CD4-positive, alpha-beta T cell (primary cell): Measurements from ENCODE around the gene INPP5D. TPM values are rescaled to one million over a fixed set of nuclear protein-coding genes. Genes with fewer than 3 reads are reported as not detected.
A peak's percentile ranks its signal among the peaks of the same experiment; 100 is the strongest.

ENCODE experiments used
- ATAC-seq: fragments of 200-7000 bp; cut with Tn5 transposase; one replicate; pipeline ENCODE4 v1.10.0; 2022; ENCODE audit warnings: mild to moderate bottlenecking; ENCODE audit not compliant: poor library complexity
- CTCF ChIA-PET: fragments of 350-600 bp; sonication (Branson Sonifier 250); formaldehyde crosslinking; loops from one replicate; lab custom pipeline; 2021; ENCODE audit warnings: antibody characterized with exemption, inconsistent platforms; lab: Charles Lee
- POLR2A ChIA-PET: fragments of 350-600 bp; sonication (Branson Sonifier 250); formaldehyde crosslinking; loops from one replicate; lab custom pipeline; 2021; ENCODE audit warnings: antibody characterized with exemption, inconsistent platforms; lab: Charles Lee
- DNase-seq, 14 experiments: peaks; one replicate each; pipeline ENCODE4 v3.0.0-alpha.2; 2013 to 2020; ENCODE audit warnings: mixed read lengths in 2 of 14
- H3K27ac ChIP-seq, 2 donors: one replicate each; pipeline versions ENCODE4 v1.5.1 to v1.7.0; 2013; ENCODE audit warnings: low read length in 2 of 2, low read depth in 1 of 2, mild to moderate bottlenecking in 1 of 2
- H3K27me3 ChIP-seq, 2 experiments: 1 replicate in 1 of 2; 2 replicates in 1 of 2; pipeline versions ENCODE4 v1.6.1 to v1.7.0; 2013; ENCODE audit warnings: low read length in 2 of 2, control low read depth in 1 of 2, mild to moderate bottlenecking in 1 of 2, moderate library complexity in 1 of 2; ENCODE audit not compliant: insufficient read depth in 2 of 2, control insufficient read depth in 1 of 2
- H3K36me3 ChIP-seq: one replicate; pipeline ENCODE4 v1.6.1; 2013; ENCODE audit warnings: low read length, control low read depth; ENCODE audit not compliant: insufficient read depth
- H3K4me1 ChIP-seq: one replicate; pipeline ENCODE4 v1.6.1; 2013; ENCODE audit warnings: low read length, control low read depth; ENCODE audit not compliant: insufficient read depth
- H3K4me3 ChIP-seq: one replicate; pipeline ENCODE4 v1.5.1; 2013; ENCODE audit warnings: mild to moderate bottlenecking, low read length, moderate library complexity
- H3K9me3 ChIP-seq, 2 experiments: 1 replicate in 1 of 2; 2 replicates in 1 of 2; pipeline versions ENCODE4 v1.6.1 to v1.7.0; 2013; ENCODE audit warnings: low read length in 2 of 2, mild to moderate bottlenecking in 2 of 2, control low read depth in 1 of 2, moderate library complexity in 1 of 2; ENCODE audit not compliant: control insufficient read depth in 1 of 2, insufficient read depth in 1 of 2
- H3K27ac Mint-ChIP-seq: one replicate; pipeline ENCODE4 v1.8.0; 2020; ENCODE audit warnings: mixed read lengths
- H3K27me3 Mint-ChIP-seq: one replicate; pipeline ENCODE4 v1.8.0; 2021; ENCODE audit warnings: mixed read lengths
- H3K36me3 Mint-ChIP-seq: one replicate; pipeline ENCODE4 v1.8.0; 2021; ENCODE audit warnings: low read depth, mixed read lengths
- H3K4me1 Mint-ChIP-seq: one replicate; pipeline ENCODE4 v1.8.0; 2021; ENCODE audit warnings: low read depth, mixed read lengths
- H3K4me3 Mint-ChIP-seq: one replicate; pipeline ENCODE4 v1.8.0; 2020; ENCODE audit warnings: mild to moderate bottlenecking, mixed read lengths
- H3K9me3 Mint-ChIP-seq: one replicate; pipeline ENCODE4 v1.8.0; 2020; ENCODE audit warnings: mixed read lengths
- CTCF ChIP-seq: fragments of 200-600 bp; IDR thresholded peaks from one replicate; pipeline ENCODE4 v1.8.0; 2022; ENCODE audit warnings: antibody characterized with exemption, mild to moderate bottlenecking
- intact Hi-C, 2 experiments: fragments of 100-400 bp; cut with DNase I in 1 of 2; cut with micrococcal nuclease in 1 of 2; formaldehyde crosslinking; loops; one replicate each; pipeline versions ENCODE4 v1.15.1 to v1.9.0; 2023 to 2025; cut with DNase I, micrococcal nuclease
- total RNA-seq, 174 experiments: library from RNA in 2 of 174; stranded (reverse) in 2 of 174; gene quantifications; one replicate each; pipeline ENCODE4 v1.2.3 and lab custom pipeline; 2021 to 2026

INPP5D gene
- total RNA-seq, 2 experiments from 2014 or later, result 141 to 154 TPM

GRCh38 chr2:233058717-233059546 is 1.2 kb upstream of the INPP5D start:
- H3K27me3 ChIP-seq, result no peaks in the 10 kb centered on the region
- TF ChIP-seq CTCF, result no peak
- H3K27ac Mint-ChIP-seq, result peak overlapping the region; percentile 95
- ATAC-seq (no peak), DNase-seq (no peak)
- peaks cover 39% of the 10 kb centered on the region for H3K36me3 Mint-ChIP-seq
- intact Hi-C loops, result loop anchor here in 1 of 2 experiments (10.0 kb wide), 1 partner anchor 204 kb away; no protein-coding TSS in a partner anchor
- ChIA-PET POLR2A (interaction anchor here (6.8 kb wide), 1 partner anchor 21 kb away, joined by 190 read pairs; no protein-coding TSS in a partner anchor), CTCF (interaction anchor here (1.1 to 1.9 kb wide), 3 partner anchors 11 to 192 kb away, joined by 3 to 10 read pairs (median 4); partner anchors contain the start of gene ATG16L1)
- H3K9me3 ChIP-seq, result no peaks in the 10 kb centered on the region
- peak overlapping the region in 1 of 2 donors; percentile 81 for H3K27ac ChIP-seq
- peaks cover 9% of the 10 kb centered on the region for H3K36me3 ChIP-seq
- peak overlapping the region; percentile 97 for H3K4me3 ChIP-seq
- H3K27me3 Mint-ChIP-seq, result no peaks in the 10 kb centered on the region
- H3K4me1 Mint-ChIP-seq, result peaks cover 39% of the 10 kb centered on the region
- H3K4me3 Mint-ChIP-seq, result peak overlapping the region; percentile 90
- H3K4me1 ChIP-seq, result peaks cover 52% of the 10 kb centered on the region
- H3K9me3 Mint-ChIP-seq, result no peaks in the 10 kb centered on the region

- Mint-ChIP-seq H3K27ac (peak overlapping the region; percentile 95), H3K36me3 (peaks cover 42% of the 10 kb centered on the region), H3K27me3 (no peaks in the 10 kb centered on the region), H3K4me1 (peaks cover 39% of the 10 kb centered on the region), H3K4me3 (peak overlapping the region; percentile 90), H3K9me3 (no peaks in the 10 kb centered on the region)
- Histone ChIP-seq H3K36me3 (peaks cover 15% of the 10 kb centered on the region), H3K4me1 (peaks cover 52% of the 10 kb centered on the region), H3K27me3 (no peaks in the 10 kb centered on the region), H3K9me3 (no peaks in the 10 kb centered on the region), H3K27ac (peak overlapping the region; percentile 81 to 91), H3K4me3 (peak overlapping the region; percentile 97)
- TF ChIP-seq CTCF, result no peak
- ChIA-PET CTCF (interaction anchor here (0.6 to 3.6 kb wide), 8 partner anchors 10 to 192 kb away, joined by 3 to 37 read pairs (median 6); partner anchors contain the start of gene ATG16L1), POLR2A (interaction anchor here (1.4 to 6.8 kb wide), 4 partner anchors 10 to 209 kb away, joined by 6 to 190 read pairs (median 20); no protein-coding TSS in a partner anchor)
- intact Hi-C loops, result loop anchor here in 1 of 2 experiments (10.0 kb wide), 1 partner anchor 205 kb away; no protein-coding TSS in a partner anchor
- DNase-seq (peak in 1 of 14 experiments; percentile 43), ATAC-seq (no peak)
These were observed 670 bp upstream of the INPP5D start for GRCh38 chr2:233059547-233059796.

- Mint-ChIP-seq H3K27ac (peak overlapping the region; percentile 95), H3K9me3 (no peaks in the 10 kb centered on the region), H3K4me1 (peaks cover 47% of the 10 kb centered on the region), H3K36me3 (peaks cover 53% of the 10 kb centered on the region), H3K4me3 (peak overlapping the region; percentile 90), H3K27me3 (no peaks in the 10 kb centered on the region)
- Histone ChIP-seq H3K4me1 (peaks cover 59% of the 10 kb centered on the region), H3K27ac (peak overlapping the region; percentile 81 to 91), H3K4me3 (peak overlapping the region; percentile 97), H3K27me3 (no peaks in the 10 kb centered on the region), H3K36me3 (peaks cover 21% of the 10 kb centered on the region), H3K9me3 (no peaks in the 10 kb centered on the region)
- ChIA-PET CTCF (interaction anchor here (0.7 to 3.6 kb wide), 14 partner anchors 9 to 191 kb away, joined by 3 to 37 read pairs (median 4); partner anchors contain the start of gene ATG16L1), POLR2A (interaction anchor here (0.5 to 6.8 kb wide), 15 partner anchors 9 to 510 kb away, joined by 3 to 190 read pairs (median 5); partner anchors contain the start of gene ATG16L1)
- intact Hi-C loops, result loop anchor here (1.0 to 10.0 kb wide), 4 partner anchors 14 to 192 kb away; partner anchors contain the start of gene ATG16L1 (in 1 of the 2)
- no peak for TF ChIP-seq CTCF
- ATAC-seq (peak; percentile 25), DNase-seq (no peak)
These were observed 398 bp downstream of the INPP5D start for GRCh38 chr2:233060501-233060979.
